Parathyroid adenoma (tissue), 2 donors: Measurements from ENCODE around the gene SPTAN1.

Experiments used
- H2AFZ ChIP-seq: fragments of 300-600 bp; sonication (generic); one replicate; pipeline ENCODE4 v1.7.0; 2017; ENCODE audit warnings: antibody characterized with exemption, mild to moderate bottlenecking
- H3K27ac ChIP-seq: fragments of 300-600 bp; sonication (generic); one replicate; pipeline ENCODE4 v1.7.0; 2017
- H3K27me3 ChIP-seq: fragments of 300-600 bp; sonication (generic); one replicate; pipeline ENCODE4 v1.7.0; 2017; ENCODE audit warnings: low read length; ENCODE audit not compliant: control insufficient read depth, insufficient read depth
- H3K36me3 ChIP-seq: fragments of 300-600 bp; sonication (generic); one replicate; pipeline ENCODE4 v1.7.0; 2017; ENCODE audit warnings: low read length; ENCODE audit not compliant: control insufficient read depth, insufficient read depth
- H3K4me1 ChIP-seq: fragments of 300-600 bp; sonication (generic); one replicate; pipeline ENCODE4 v1.7.0; 2017; ENCODE audit warnings: control low read depth
- H3K4me2 ChIP-seq: fragments of 300-600 bp; sonication (generic); one replicate; pipeline ENCODE4 v1.7.0; 2017; ENCODE audit warnings: low read length
- H3K4me3 ChIP-seq: fragments of 300-600 bp; sonication (generic); one replicate; pipeline ENCODE4 v1.7.0; 2017; ENCODE audit warnings: low read depth, low read length
- H3K79me2 ChIP-seq: fragments of 300-600 bp; sonication (generic); one replicate; pipeline ENCODE4 v1.7.0; 2017; ENCODE audit warnings: control low read depth
- H3K9ac ChIP-seq: fragments of 300-600 bp; sonication (generic); one replicate; pipeline ENCODE4 v1.7.0; 2017; ENCODE audit warnings: mild to moderate bottlenecking
- H3K9me3 ChIP-seq: fragments of 300-600 bp; sonication (generic); one replicate; pipeline ENCODE4 v1.7.0; 2017; ENCODE audit warnings: low read length; ENCODE audit not compliant: control insufficient read depth
- CTCF ChIP-seq: fragments of 300-600 bp; sonication (generic); IDR thresholded peaks from one replicate; pipeline ENCODE4 v1.7.0; 2017; ENCODE audit warnings: antibody characterized with exemption, mild to moderate bottlenecking
- donor health status: primary hyperparathyroidism.

Gene SPTAN1

GRCh38 chr9:128528445-128529160, 23.8 kb upstream of the SPTAN1 start:
- H3K79me2 ChIP-seq: no peaks in the 10 kb centered on the region
- no peaks in the 10 kb centered on the region for H3K4me1 ChIP-seq
- no peak overlapping the region for H3K4me3 ChIP-seq
- H2AFZ ChIP-seq: no peak overlapping the region
- no peaks in the 10 kb centered on the region for H3K36me3 ChIP-seq
- no peaks in the 10 kb centered on the region for H3K9me3 ChIP-seq
- H3K27me3 ChIP-seq: no peaks in the 10 kb centered on the region
- no peak for TF ChIP-seq CTCF
- H3K4me2 ChIP-seq: no peak overlapping the region
- H3K9ac ChIP-seq: no peak overlapping the region
- no peak overlapping the region for H3K27ac ChIP-seq

- no peak for TF ChIP-seq CTCF
- Histone ChIP-seq H3K4me2 (no peak overlapping the region), H2AFZ (no peak overlapping the region), H3K27me3 (no peaks in the 10 kb centered on the region), H3K79me2 (no peaks in the 10 kb centered on the region), H3K9ac (no peak overlapping the region), H3K36me3 (no peaks in the 10 kb centered on the region), H3K27ac (no peak overlapping the region), H3K4me3 (no peak overlapping the region), H3K9me3 (no peaks in the 10 kb centered on the region), H3K4me1 (no peaks in the 10 kb centered on the region)
These were observed 23.2 kb upstream of the SPTAN1 start for GRCh38 chr9:128529191-128529590.

GRCh38 chr9:128532581-128532980, 19.8 kb upstream of the SPTAN1 start:
- Histone ChIP-seq H3K9ac (no peak overlapping the region), H2AFZ (no peak overlapping the region), H3K27me3 (no peaks in the 10 kb centered on the region), H3K36me3 (no peaks in the 10 kb centered on the region), H3K79me2 (no peaks in the 10 kb centered on the region), H3K4me3 (no peak overlapping the region), H3K4me1 (no peaks in the 10 kb centered on the region), H3K9me3 (no peaks in the 10 kb centered on the region), H3K27ac (no peak overlapping the region), H3K4me2 (no peak overlapping the region)
- TF ChIP-seq CTCF: no peak

GRCh38 chr9:128540634-128541360, 11.6 kb upstream of the SPTAN1 start:
- Histone ChIP-seq H3K9me3 (no peaks in the 10 kb centered on the region), H3K4me3 (no peak overlapping the region), H3K36me3 (no peaks in the 10 kb centered on the region), H3K27me3 (no peaks in the 10 kb centered on the region), H3K4me2 (no peak overlapping the region), H2AFZ (no peak overlapping the region), H3K4me1 (no peaks in the 10 kb centered on the region), H3K9ac (no peak overlapping the region), H3K27ac (no peak overlapping the region), H3K79me2 (no peaks in the 10 kb centered on the region)
- TF ChIP-seq CTCF: no peak

- H3K9me3 ChIP-seq: no peaks in the 10 kb centered on the region
- TF ChIP-seq CTCF: no peak
- H3K4me3 ChIP-seq: no peak overlapping the region
- no peaks in the 10 kb centered on the region for H3K79me2 ChIP-seq
- H3K4me2 ChIP-seq: no peak overlapping the region
- no peak overlapping the region for H2AFZ ChIP-seq
- H3K36me3 ChIP-seq: no peaks in the 10 kb centered on the region
- H3K27me3 ChIP-seq: no peaks in the 10 kb centered on the region
- H3K9ac ChIP-seq: no peak overlapping the region
- no peak overlapping the region for H3K27ac ChIP-seq
- H3K4me1 ChIP-seq: peaks cover 5% of the 10 kb centered on the region
These were observed 5.9 kb upstream of the SPTAN1 start for GRCh38 chr9:128546504-128546903.
